IMR-90 (cell line): ENCODE data around the gene PTGDR. TPM values are rescaled to one million over a fixed set of nuclear protein-coding genes. Genes with fewer than 3 reads are reported as not detected.

Source experiments
- ATAC-seq: fragments of 200-7000 bp; cut with Tn5 transposase; 2 replicates; pipeline ENCODE4 v1.9.1; 2020; ENCODE audit warnings: low read depth, mild to moderate bottlenecking, moderate library complexity
- BruUV-seq: library from RNA; stranded (reverse); fragments of 400-500 nt; replicated peaks from 2 replicates; lab custom pipeline; 2021; lab: Mats Ljungman, UMichigan
- CTCF ChIA-PET: fragments of 300-600 bp; formaldehyde crosslinking; extraction: SDS; loops from one replicate; lab custom pipeline; 2021; ENCODE audit warnings: antibody characterized with exemption; lab: Yijun Ruan, JAX
- POLR2A ChIA-PET: fragments of 300-600 bp; sonication (Branson Sonifier 250); formaldehyde crosslinking; loops from one replicate; lab custom pipeline; 2022; ENCODE audit warnings: antibody characterized with exemption; ENCODE audit not compliant: unreplicated experiment; lab: Charles Lee
- DNase-seq: peaks from one replicate; pipeline ENCODE4 v3.0.0; 2013
- H2AFZ ChIP-seq: replicated peaks from 2 replicates; pipeline ENCODE3; 2013; ENCODE audit warnings: low read length, mild to moderate bottlenecking; ENCODE audit not compliant: poor library complexity
- H2AK5ac ChIP-seq: 2 replicates; pipeline ENCODE4 v1.6.1; 2013; ENCODE audit warnings: low read depth, low read length, inconsistent platforms
- H2AK9ac ChIP-seq: replicated peaks from 2 replicates; pipeline ENCODE3; 2013; ENCODE audit warnings: mild to moderate bottlenecking, low read depth, low read length, moderate library complexity; ENCODE audit not compliant: poor library complexity
- H2BK120ac ChIP-seq: 2 replicates; pipeline ENCODE4 v1.6.1; 2013; ENCODE audit warnings: low read depth, low read length, inconsistent platforms
- H2BK15ac ChIP-seq: 3 replicates; pipeline ENCODE4 v1.6.1; 2013; ENCODE audit warnings: low read depth, low read length, inconsistent platforms
- H2BK20ac ChIP-seq: 2 replicates; pipeline ENCODE4 v1.6.1; 2013; ENCODE audit warnings: low read depth, mild to moderate bottlenecking, inconsistent platforms, low read length, moderate library complexity
- H2BK5ac ChIP-seq: 2 replicates; pipeline ENCODE4 v1.6.1; 2013; ENCODE audit warnings: mild to moderate bottlenecking, low read depth, low read length, inconsistent platforms; ENCODE audit not compliant: poor library complexity, severe bottlenecking
- H3K14ac ChIP-seq: replicated peaks from 2 replicates; pipeline ENCODE4 v1.6.1; 2013; ENCODE audit warnings: low read depth, low read length, inconsistent platforms
- H3K18ac ChIP-seq: 2 replicates; pipeline ENCODE4 v1.6.1; 2013; ENCODE audit warnings: low read depth, low read length, control low read depth
- H3K23ac ChIP-seq: 2 replicates; pipeline ENCODE4 v1.6.1; 2013; ENCODE audit warnings: low read depth, low read length, inconsistent platforms
- H3K27ac ChIP-seq: 2 replicates; pipeline ENCODE4 v1.5.1; 2013; ENCODE audit warnings: mild to moderate bottlenecking, control low read depth, low read length; ENCODE audit not compliant: insufficient read depth
- H3K27me3 ChIP-seq: 2 replicates; pipeline ENCODE4 v1.6.1; 2013; ENCODE audit warnings: low read length; ENCODE audit not compliant: control insufficient read depth, insufficient read depth
- H3K36me3 ChIP-seq: 2 replicates; pipeline ENCODE4 v1.6.1; 2013; ENCODE audit warnings: low read length, mixed read lengths; ENCODE audit not compliant: control insufficient read depth, insufficient read depth
- H3K4ac ChIP-seq: 2 replicates; pipeline ENCODE4 v1.6.1; 2013; ENCODE audit warnings: low read depth, low read length, inconsistent platforms
- H3K4me1 ChIP-seq: 2 replicates; pipeline ENCODE4 v1.6.1; 2013; ENCODE audit warnings: low read length, mixed read lengths; ENCODE audit not compliant: control insufficient read depth, insufficient read depth
- H3K4me2 ChIP-seq: 2 replicates; pipeline ENCODE4 v1.6.1; 2013; ENCODE audit warnings: low read depth, mild to moderate bottlenecking, control low read depth, low read length, moderate library complexity
- H3K4me3 ChIP-seq: 2 replicates; pipeline ENCODE4 v1.5.1; 2013; ENCODE audit warnings: low read depth, mild to moderate bottlenecking, control low read depth, low read length, moderate library complexity; ENCODE audit not compliant: insufficient read depth
- H3K56ac ChIP-seq: 2 replicates; pipeline ENCODE4 v1.6.1; 2013; ENCODE audit warnings: low read length, inconsistent platforms; ENCODE audit not compliant: insufficient read depth; ENCODE audit errors: extremely low read depth
- H3K79me1 ChIP-seq, 2 experiments: 2 replicates each; pipeline ENCODE4 v1.6.1; 2013; ENCODE audit warnings: low read length in 2 of 2, inconsistent platforms in 1 of 2, low read depth in 1 of 2
- H3K9ac ChIP-seq: 2 replicates; pipeline ENCODE4 v1.6.1; 2013; ENCODE audit warnings: low read depth, low read length, control low read depth
- H3K9me1 ChIP-seq: 2 replicates; pipeline ENCODE4 v1.6.1; 2013; ENCODE audit warnings: low read length, inconsistent platforms; ENCODE audit not compliant: insufficient read depth
- H3K9me3 ChIP-seq: 2 replicates; pipeline ENCODE4 v1.6.1; 2013; ENCODE audit warnings: low read length; ENCODE audit not compliant: control insufficient read depth, insufficient read depth
- H4K20me1 ChIP-seq: 2 replicates; pipeline ENCODE4 v1.6.1; 2013; ENCODE audit warnings: low read length, inconsistent platforms; ENCODE audit not compliant: insufficient read depth
- H4K5ac ChIP-seq: 2 replicates; pipeline ENCODE4 v1.6.1; 2013; ENCODE audit warnings: mild to moderate bottlenecking, low read depth, low read length, control low read depth
- H4K8ac ChIP-seq, 2 experiments: 2 replicates each; pipeline ENCODE4 v1.6.1; 2013; ENCODE audit warnings: low read depth in 2 of 2, low read length in 2 of 2, control low read depth in 1 of 2, inconsistent platforms in 1 of 2
- H4K91ac ChIP-seq: 2 replicates; pipeline ENCODE4 v1.6.1; 2013; ENCODE audit warnings: low read depth, low read length, inconsistent platforms; ENCODE audit not compliant: insufficient read depth
- BHLHE40 ChIP-seq: fragments of 150-350 bp; IDR thresholded peaks from 2 replicates; pipeline ENCODE4 v1.6.1; 2016; ENCODE audit warnings: mild to moderate bottlenecking, low read depth, low read length
- CEBPB ChIP-seq: IDR thresholded peaks from 2 replicates; pipeline ENCODE4 v1.6.1; 2012; ENCODE audit warnings: low read depth, low read length, improper control_type of control experiment
- FOS ChIP-seq: fragments of 150-350 bp; IDR thresholded peaks from 2 replicates; pipeline ENCODE4 v1.6.1; 2016; ENCODE audit warnings: low read depth, low read length
- MAFK ChIP-seq: IDR thresholded peaks from 2 replicates; pipeline ENCODE4 v1.6.1; 2012; ENCODE audit warnings: low read depth, low read length, improper control_type of control experiment
- MXI1 ChIP-seq: IDR thresholded peaks from 2 replicates; pipeline ENCODE4 v1.6.1; 2012; ENCODE audit warnings: low read depth, mild to moderate bottlenecking, low read length, moderate library complexity, borderline replicate concordance
- NFE2L2 ChIP-seq: fragments of 150-350 bp; IDR thresholded peaks from 2 replicates; pipeline ENCODE4 v1.6.1; 2016; ENCODE audit warnings: low read depth, mild to moderate bottlenecking, low read length
- POLR2A ChIP-seq: IDR thresholded peaks from 2 replicates; pipeline ENCODE4 v1.6.1; 2012; ENCODE audit warnings: mild to moderate bottlenecking, low read depth, low read length
- RAD21 ChIP-seq: IDR thresholded peaks from 2 replicates; pipeline ENCODE4 v1.6.1; 2012; ENCODE audit warnings: low read length, improper control_type of control experiment
- RCOR1 ChIP-seq: IDR thresholded peaks from 2 replicates; pipeline ENCODE4 v1.6.1; 2012; ENCODE audit warnings: mild to moderate bottlenecking, low read length, improper control_type of control experiment; ENCODE audit not compliant: insufficient replicate concordance
- RFX5 ChIP-seq: IDR thresholded peaks from 2 replicates; pipeline ENCODE4 v1.8.0; 2012; ENCODE audit warnings: low read depth, mild to moderate bottlenecking, low read length, moderate library complexity
- SMC3 ChIP-seq: fragments of 150-350 bp; IDR thresholded peaks from 2 replicates; pipeline ENCODE4 v1.6.1; 2016; ENCODE audit warnings: low read depth, mild to moderate bottlenecking, antibody characterized with exemption, low read length, moderate library complexity
- WGBS, 2 experiments: methylation state at CpG; one replicate each; pipeline versions ENCODE4 v1.1.5 to v1.1.7; 2013; ENCODE audit warnings: missing lambda C conversion rate in 2 of 2; ENCODE audit not compliant: insufficient read length in 1 of 2; ENCODE audit errors: extremely low coverage in 2 of 2; 5-methylcytosine and 5-hydroxymethylcytosine counted together
- dilution Hi-C: fragments of 300-500 bp; cut with HindIII; formaldehyde crosslinking; loops from one replicate; pipeline ENCODE4 v1.14.3; 2018; ENCODE audit warnings: low sequenced_read_pairs; ENCODE audit not compliant: unreplicated experiment
- in situ Hi-C: fragments of 300-500 bp; cut with MboI; formaldehyde crosslinking; loops from 3 replicates; pipeline ENCODE4 v1.14.3; 2019; ENCODE audit warnings: low sequenced_read_pairs, inconsistent platforms, mixed read lengths
- intact Hi-C: fragments of 100-400 bp; cut with micrococcal nuclease; formaldehyde crosslinking; loops from 2 replicates; pipeline ENCODE4 v1.10.0; 2022
- polyA plus RNA-seq, 3 experiments: library from polyadenylated mRNA; depleted of rRNA; stranded (reverse); fragments of >200 nt; gene quantifications; 2 replicates each; pipeline ENCODE4 v1.2.3, GENCODE V29; 2012; ENCODE audit warnings: low replicate concordance in 1 of 3
- total RNA-seq: library from RNA; depleted of rRNA; stranded (reverse); fragments of >200 nt; gene quantifications from 2 replicates; pipeline ENCODE4 v1.2.3, GENCODE V29; 2012
- TF ChIP-seq, protein P1 (sequence below): fragments of 150-350 bp; IDR thresholded peaks from 2 replicates; pipeline ENCODE4 v1.6.1; 2017; ENCODE audit warnings: mild to moderate bottlenecking, antibody characterized with exemption, low read length, low read depth
- TF ChIP-seq, protein P2 (sequence below): fragments of 150-350 bp; IDR thresholded peaks from 2 replicates; pipeline ENCODE4 v1.6.1; 2016; ENCODE audit warnings: low read depth, mild to moderate bottlenecking, low read length, moderate library complexity, borderline replicate concordance
- TF ChIP-seq, protein P3 (sequence below): conservative IDR thresholded peaks from 2 replicates; pipeline ENCODE4 v1.5.1; 2012; ENCODE audit warnings: mild to moderate bottlenecking, low read depth, low read length, improper control_type of control experiment

The PTGDR gene
- total and polyA plus RNA-seq, 2 of the 4 experiments (the other 2 are of a cell fraction): not detected

DNA sequence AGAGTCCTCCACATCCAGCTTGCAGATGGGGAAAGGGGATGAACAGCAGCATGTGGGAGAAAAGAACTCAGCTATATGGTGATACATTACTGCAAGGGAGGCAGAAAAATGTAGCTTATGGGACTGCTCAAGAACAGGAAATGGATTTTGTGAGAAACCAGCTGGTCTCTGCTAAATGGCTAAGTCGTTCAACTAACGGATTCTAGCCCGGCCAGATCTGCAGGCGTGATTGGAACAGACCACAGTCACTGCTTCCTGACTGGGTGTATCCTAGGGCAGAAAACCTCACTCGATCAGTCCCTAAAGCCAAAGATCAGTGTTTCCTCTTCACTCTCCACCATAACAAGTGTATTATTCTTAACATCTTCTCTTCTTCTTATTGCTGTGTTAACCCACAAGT, 8.1 kb upstream of the PTGDR start:
- Histone ChIP-seq H3K9ac (no peak overlapping the region), H2BK5ac (no peak overlapping the region), H3K4me2 (no peak overlapping the region), H3K4me1 (no peaks in the 10 kb centered on the region), H3K79me1 (no peaks in the 10 kb centered on the region), H3K27ac (no peak overlapping the region), H2AK9ac (no peak overlapping the region), H3K18ac (no peak overlapping the region), H3K36me3 (no peaks in the 10 kb centered on the region), H4K8ac (no peak overlapping the region), H3K9me3 (no peaks in the 10 kb centered on the region), H3K9me1 (no peaks in the 10 kb centered on the region), H3K4me3 (no peak overlapping the region), H4K20me1 (no peaks in the 10 kb centered on the region), H4K91ac (no peak overlapping the region), H2BK120ac (no peak overlapping the region), H3K4ac (no peak overlapping the region), H3K14ac (no peak overlapping the region), H2BK20ac (no peak overlapping the region), H4K5ac (no peak overlapping the region), H3K27me3 (peaks cover 15% of the 10 kb centered on the region), H2AFZ (no peak overlapping the region), H2BK15ac (no peak overlapping the region), H2AK5ac (no peak overlapping the region), H3K56ac (no peak overlapping the region), H3K23ac (no peak overlapping the region)
- no peak for TF ChIP-seq RFX5
- no peak for TF ChIP-seq CEBPB
- no peak for TF ChIP-seq SMC3
- TF ChIP-seq, protein P1, sequence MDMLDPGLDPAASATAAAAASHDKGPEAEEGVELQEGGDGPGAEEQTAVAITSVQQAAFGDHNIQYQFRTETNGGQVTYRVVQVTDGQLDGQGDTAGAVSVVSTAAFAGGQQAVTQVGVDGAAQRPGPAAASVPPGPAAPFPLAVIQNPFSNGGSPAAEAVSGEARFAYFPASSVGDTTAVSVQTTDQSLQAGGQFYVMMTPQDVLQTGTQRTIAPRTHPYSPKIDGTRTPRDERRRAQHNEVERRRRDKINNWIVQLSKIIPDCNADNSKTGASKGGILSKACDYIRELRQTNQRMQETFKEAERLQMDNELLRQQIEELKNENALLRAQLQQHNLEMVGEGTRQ: no peak
- TF ChIP-seq, protein P2, sequence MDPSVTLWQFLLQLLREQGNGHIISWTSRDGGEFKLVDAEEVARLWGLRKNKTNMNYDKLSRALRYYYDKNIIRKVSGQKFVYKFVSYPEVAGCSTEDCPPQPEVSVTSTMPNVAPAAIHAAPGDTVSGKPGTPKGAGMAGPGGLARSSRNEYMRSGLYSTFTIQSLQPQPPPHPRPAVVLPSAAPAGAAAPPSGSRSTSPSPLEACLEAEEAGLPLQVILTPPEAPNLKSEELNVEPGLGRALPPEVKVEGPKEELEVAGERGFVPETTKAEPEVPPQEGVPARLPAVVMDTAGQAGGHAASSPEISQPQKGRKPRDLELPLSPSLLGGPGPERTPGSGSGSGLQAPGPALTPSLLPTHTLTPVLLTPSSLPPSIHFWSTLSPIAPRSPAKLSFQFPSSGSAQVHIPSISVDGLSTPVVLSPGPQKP: no peak
- TF ChIP-seq RCOR1: no peak
- no peak for TF ChIP-seq MXI1
- no peak for TF ChIP-seq FOS
- no peak for TF ChIP-seq RAD21
- no peak for TF ChIP-seq MAFK
- TF ChIP-seq, protein P3, sequence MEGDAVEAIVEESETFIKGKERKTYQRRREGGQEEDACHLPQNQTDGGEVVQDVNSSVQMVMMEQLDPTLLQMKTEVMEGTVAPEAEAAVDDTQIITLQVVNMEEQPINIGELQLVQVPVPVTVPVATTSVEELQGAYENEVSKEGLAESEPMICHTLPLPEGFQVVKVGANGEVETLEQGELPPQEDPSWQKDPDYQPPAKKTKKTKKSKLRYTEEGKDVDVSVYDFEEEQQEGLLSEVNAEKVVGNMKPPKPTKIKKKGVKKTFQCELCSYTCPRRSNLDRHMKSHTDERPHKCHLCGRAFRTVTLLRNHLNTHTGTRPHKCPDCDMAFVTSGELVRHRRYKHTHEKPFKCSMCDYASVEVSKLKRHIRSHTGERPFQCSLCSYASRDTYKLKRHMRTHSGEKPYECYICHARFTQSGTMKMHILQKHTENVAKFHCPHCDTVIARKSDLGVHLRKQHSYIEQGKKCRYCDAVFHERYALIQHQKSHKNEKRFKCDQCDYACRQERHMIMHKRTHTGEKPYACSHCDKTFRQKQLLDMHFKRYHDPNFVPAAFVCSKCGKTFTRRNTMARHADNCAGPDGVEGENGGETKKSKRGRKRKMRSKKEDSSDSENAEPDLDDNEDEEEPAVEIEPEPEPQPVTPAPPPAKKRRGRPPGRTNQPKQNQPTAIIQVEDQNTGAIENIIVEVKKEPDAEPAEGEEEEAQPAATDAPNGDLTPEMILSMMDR: no peak
- no peak for TF ChIP-seq BHLHE40
- TF ChIP-seq POLR2A: no peak
- TF ChIP-seq NFE2L2: no peak
- BruUV-seq: no TSS peak
- POLR2A ChIA-PET: no interaction called here
- dilution Hi-C loops (no loop called here), in situ Hi-C loops (no loop called here), intact Hi-C loops (no loop called here)
- CTCF ChIA-PET: no interaction called here
- WGBS, 2 experiments: 46% methylated on average over 5 of the region's 5 CpGs; no CpG with 5 or more reads in 1 of the 2 experiments
- DNase-seq (no peak), ATAC-seq (no peak)
